HepG2 (cell line): Measurements from ENCODE around the gene CD7. TPM values are rescaled to one million over a fixed set of nuclear protein-coding genes. Genes with fewer than 3 reads are reported as not detected.

ENCODE experiments used
- ARNT2 ChIP-seq: sonication (generic); formaldehyde crosslinking; IDR thresholded peaks from 2 replicates; pipeline ENCODE4 v1.8.0; 2022; ENCODE audit warnings: mild to moderate bottlenecking, low read depth, missing genetic modification reagents, moderate library complexity
- BORCS8-MEF2B ChIP-seq: sonication (generic); formaldehyde crosslinking; IDR thresholded peaks from 2 replicates; pipeline ENCODE4 v1.8.0; 2022; ENCODE audit warnings: mild to moderate bottlenecking, missing genetic modification reagents
- DMAP1 ChIP-seq: IDR thresholded peaks from 2 replicates; pipeline ENCODE4 v1.6.1; 2016
- ETV6 ChIP-seq: sonication (generic); formaldehyde crosslinking; conservative IDR thresholded peaks from 2 replicates; pipeline ENCODE4 v1.4.0; 2020; ENCODE audit warnings: missing genetic modification reagents
- GLI4 ChIP-seq: sonication (generic); formaldehyde crosslinking; IDR thresholded peaks from 2 replicates; pipeline ENCODE4 v1.5.1; 2020; ENCODE audit warnings: missing genetic modification reagents, mild to moderate bottlenecking, moderate library complexity, borderline replicate concordance
- MAZ ChIP-seq, 2 experiments: sonication (generic) in 1 of 2; formaldehyde crosslinking in 1 of 2; IDR thresholded peaks; 2 replicates each; pipeline versions ENCODE4 v1.5.0 to v1.6.1; 2012 to 2020; ENCODE audit warnings: low read depth in 2 of 2, mild to moderate bottlenecking in 2 of 2, borderline replicate concordance in 1 of 2, improper control_type of control experiment in 1 of 2, low read length in 1 of 2, missing genetic modification reagents in 1 of 2, moderate library complexity in 1 of 2
- MXD3 ChIP-seq: IDR thresholded peaks from 2 replicates; pipeline ENCODE4 v1.6.1; 2016; ENCODE audit warnings: mild to moderate bottlenecking, missing biosample characterization, missing genetic modification reagents
- POLR2AphosphoS5 ChIP-seq: IDR thresholded peaks from 2 replicates; pipeline ENCODE4 v1.6.1; 2012; ENCODE audit warnings: low read depth, low read length
- PPARG ChIP-seq: conservative IDR thresholded peaks from 2 replicates; pipeline ENCODE4 v1.6.1; 2016; ENCODE audit warnings: missing biosample characterization, missing genetic modification reagents
- RCOR2 ChIP-seq: IDR thresholded peaks from 2 replicates; pipeline ENCODE4 v1.6.1; 2016; ENCODE audit warnings: missing biosample characterization, missing genetic modification reagents
- SRSF9 ChIP-seq: fragments of 200-400 bp; formaldehyde crosslinking; IDR thresholded peaks from 2 replicates; pipeline ENCODE4 v1.6.1; 2018; ENCODE audit warnings: borderline replicate concordance, mild to moderate bottlenecking, low read depth, low read length; ENCODE audit not compliant: insufficient read depth, poor library complexity, severe bottlenecking
- UBTF ChIP-seq: sonication (generic); formaldehyde crosslinking; IDR thresholded peaks from 2 replicates; pipeline ENCODE4 v1.4.0; 2020; ENCODE audit warnings: mild to moderate bottlenecking, missing genetic modification reagents
- ZEB1 ChIP-seq: IDR thresholded peaks from 2 replicates; pipeline ENCODE4 v1.6.1; 2012; ENCODE audit warnings: mild to moderate bottlenecking, low read depth, inconsistent platforms; ENCODE audit not compliant: insufficient replicate concordance
- ZNF296 ChIP-seq: sonication (generic); formaldehyde crosslinking; conservative IDR thresholded peaks from 2 replicates; pipeline ENCODE4 v1.5.0; 2020; ENCODE audit warnings: mild to moderate bottlenecking, missing genetic modification reagents
- ZNF597 ChIP-seq: sonication (generic); formaldehyde crosslinking; IDR thresholded peaks from 2 replicates; pipeline ENCODE4 v1.5.0; 2020; ENCODE audit warnings: missing genetic modification reagents
- ZNF678 ChIP-seq: sonication (generic); formaldehyde crosslinking; IDR thresholded peaks from 2 replicates; pipeline ENCODE4 v1.4.0; 2020; ENCODE audit warnings: mild to moderate bottlenecking, missing genetic modification reagents
- ZNF687 ChIP-seq: sonication (generic); formaldehyde crosslinking; IDR thresholded peaks from 2 replicates; pipeline ENCODE4 v1.5.1; 2020; ENCODE audit warnings: mild to moderate bottlenecking, missing genetic modification reagents, moderate library complexity
- ZNF781 ChIP-seq: sonication (generic); formaldehyde crosslinking; IDR thresholded peaks from 2 replicates; pipeline ENCODE4 v1.5.1; 2020; ENCODE audit warnings: borderline replicate concordance, mild to moderate bottlenecking, missing genetic modification reagents; ENCODE audit errors: not compliant biosample characterization
- ZSCAN30 ChIP-seq: sonication (generic); formaldehyde crosslinking; IDR thresholded peaks from 2 replicates; pipeline ENCODE4 v1.5.0; 2020; ENCODE audit warnings: mild to moderate bottlenecking, missing genetic modification reagents
- ZSCAN9 ChIP-seq: IDR thresholded peaks from 2 replicates; pipeline ENCODE4 v1.6.1; 2016; ENCODE audit warnings: borderline replicate concordance
- polyA plus RNA-seq, 8 experiments: library from polyadenylated mRNA; depleted of rRNA in 3 of 8; stranded (reverse) in 7 of 8; unstranded in 1 of 8; fragments of >200 nt; fragmentation: Illumina TruSeq in 4 of 8; extraction: Trizol in 4 of 8; gene quantifications; 2 replicates each; pipeline versions ENCODE4 v1.2.1 to v1.2.3, GENCODE V29; 2011 to 2016; ENCODE audit warnings: low read depth in 4 of 8, missing spikeins in 1 of 8, mixed read lengths in 1 of 8; ENCODE audit not compliant: insufficient read depth in 1 of 8
- total RNA-seq, 5 experiments: library from RNA; depleted of rRNA; stranded (reverse); fragments of >200 nt; fragmentation: Illumina TruSeq; extraction: Trizol; gene quantifications; 2 replicates each; pipeline ENCODE4 v1.2.3, GENCODE V29; 2016; ENCODE audit warnings: low read depth in 1 of 5

CD7 gene
- total and polyA plus RNA-seq, 2 of the 13 experiments (the other 11 are each of a cell fraction or from before 2014, with no cell fraction given), result 67.6 to 76.4 TPM

- no peak for TF ChIP-seq ZNF597
- TF ChIP-seq MAZ (IDR thresholded peaks at IDR 0.05; ENCODE audit: borderline replicate concordance, low read depth, low read length), result peak; percentile 27; the same call in 1 of the 2 replicates
- peak; percentile 91 for TF ChIP-seq MAZ (CRISPR knock-in tag; IDR thresholded peaks at IDR 0.05; ENCODE audit: low read depth)
- peak; percentile 89 for TF ChIP-seq POLR2AphosphoS5
- 0 out of 2 replicates have a peak, but pooled peaks have one; percentile 41 for TF ChIP-seq ZNF678 (CRISPR knock-in tag)
- TF ChIP-seq ZNF687 (CRISPR knock-in tag), result peak; percentile 95
- peak; percentile 55; the same call in 1 of the 2 replicates for TF ChIP-seq ETV6
- peak; percentile 79 for TF ChIP-seq ZEB1
- peak; percentile 58 for TF ChIP-seq ZNF781 (CRISPR knock-in tag)
- no peak for TF ChIP-seq ZSCAN30 (CRISPR knock-in tag)
- TF ChIP-seq ARNT2 (CRISPR knock-in tag), result peak; percentile 72; the same call in 1 of the 2 replicates
- TF ChIP-seq UBTF (CRISPR knock-in tag), result peak; percentile 84
- TF ChIP-seq GLI4 (CRISPR knock-in tag), result peak; percentile 96; the same call in 1 of the 2 replicates
- no peak for TF ChIP-seq RCOR2
- peak; percentile 97 for TF ChIP-seq DMAP1 (CRISPR knock-in tag)
- peak; percentile 97 for TF ChIP-seq MXD3 (CRISPR knock-in tag)
- TF ChIP-seq ZSCAN9 (CRISPR knock-in tag), result peak; percentile 80
- peak; percentile 77; the same call in 1 of the 2 replicates for TF ChIP-seq BORCS8-MEF2B
- TF ChIP-seq SRSF9, result no peak
- no peak for TF ChIP-seq ZNF296 (CRISPR knock-in tag)
- peak; percentile 42; the same call in 1 of the 2 replicates for TF ChIP-seq PPARG
Observed at GRCh38 chr17:82273327-82274133, 43.9 kb downstream of the CD7 start, which contains the start of gene CSNK1D (continued).
